ENCODE results near the gene OR9Q2. TPM values are rescaled to one million over a fixed set of nuclear protein-coding genes. Genes with fewer than 3 reads are reported as not detected.
"Not testable (repeated sequence)": the region's sequence is repeated elsewhere in the genome, so short reads cannot be mapped to it uniquely, and the experiment has no call there.

OR9Q2 gene
- total RNA-seq, 1 donor from 2014 or later, result not detected

- Histone ChIP-seq H3K27ac (no peak overlapping the region), H3K36me3 (no peaks in the 10 kb centered on the region), H3K27me3 (no peaks in the 10 kb centered on the region), H3K4me3 (no peak overlapping the region), H3K9me3 (no peaks in the 10 kb centered on the region), H3K4me1 (no peaks in the 10 kb centered on the region)
- DNase-seq (no peak), ATAC-seq (no peak)
- no peak for TF ChIP-seq CTCF (IDR thresholded peaks at IDR 0.05)
- intact Hi-C loops (cut with DNase I), result no loop called here
These were observed 3.4 kb downstream of the OR9Q2 start for GRCh38 chr11:58192229-58192628.

GRCh38 chr11:58193391-58193790, 4.5 kb downstream of the OR9Q2 start:
- DNase-seq (no peak), ATAC-seq (no peak)
- no peak overlapping the region for H3K4me3 ChIP-seq
- no peaks in the 10 kb centered on the region for H3K9me3 ChIP-seq
- H3K36me3 ChIP-seq, result no peaks in the 10 kb centered on the region
- TF ChIP-seq CTCF (IDR thresholded peaks at IDR 0.05), result no peak
- intact Hi-C loops (cut with DNase I), result no loop called here
- no peaks in the 10 kb centered on the region for H3K4me1 ChIP-seq
- no peak overlapping the region for H3K27ac ChIP-seq
- no peaks in the 10 kb centered on the region for H3K27me3 ChIP-seq

- Histone ChIP-seq H3K27me3 (no peaks in the 10 kb centered on the region), H3K4me1 (no peaks in the 10 kb centered on the region), H3K27ac (no peak overlapping the region), H3K4me3 (no peak overlapping the region), H3K9me3 (no peaks in the 10 kb centered on the region), H3K36me3 (no peaks in the 10 kb centered on the region)
- intact Hi-C loops (cut with DNase I), result no loop called here
- no peak for ATAC-seq
- no peak for DNase-seq
- no peak for TF ChIP-seq CTCF (IDR thresholded peaks at IDR 0.05)
These were observed 7.1 kb downstream of the OR9Q2 start for GRCh38 chr11:58195939-58196338.

GRCh38 chr11:58199271-58199670, 10.4 kb downstream of the OR9Q2 start:
- intact Hi-C loops (cut with DNase I), result no loop called here
- ATAC-seq, result no peak
- no peak overlapping the region for H3K4me3 ChIP-seq

GRCh38 chr11:58204042-58204441, 15.2 kb downstream of the OR9Q2 start, which contains the start of gene OR1S2:
Gene OR1S2 (minus strand): TSS chr11:58204142. CDS start chr11:58204142, 0 bp downstream.
- Histone ChIP-seq H3K9me3 (no peaks in the 10 kb centered on the region), H3K36me3 (no peaks in the 10 kb centered on the region), H3K4me1 (no peaks in the 10 kb centered on the region), H3K27ac (no peak within 1 kb of the TSS), H3K27me3 (no peaks in the 10 kb centered on the region), H3K4me3 (no peak within 1 kb of the TSS)
- ATAC-seq, result no peak
- no peak for TF ChIP-seq CTCF (IDR thresholded peaks at IDR 0.05)
- no peak for DNase-seq
- intact Hi-C loops (cut with DNase I), result no loop called here

More at GRCh38 chr11:58199271-58199670, 10.4 kb downstream of the OR9Q2 start:
- TF ChIP-seq CTCF (IDR thresholded peaks at IDR 0.05), result no peak
- Histone ChIP-seq H3K4me1 (no peaks in the 10 kb centered on the region), H3K36me3 (no peaks in the 10 kb centered on the region), H3K27ac (no peak overlapping the region), H3K27me3 (no peaks in the 10 kb centered on the region), H3K9me3 (no peaks in the 10 kb centered on the region)
- DNase-seq, result no peak

- intact Hi-C loops (cut with DNase I); H3K36me3 ChIP-seq; H3K4me3 ChIP-seq; H3K9me3 ChIP-seq; H3K27ac ChIP-seq; H3K27me3 ChIP-seq; DNase-seq; H3K4me1 ChIP-seq; ATAC-seq: not testable (repeated sequence)
These were observed 23.6 kb downstream of the OR9Q2 start, which contains the start of gene OR1S1 for GRCh38 chr11:58212420-58212819. Gene OR1S1 (plus strand): TSS chr11:58212720.

Data from upper lobe of right lung (tissue), 1 donor.